HCT116 (cell line): ENCODE data around the gene PDK4. TPM values are rescaled to one million over a fixed set of nuclear protein-coding genes. Genes with fewer than 3 reads are reported as not detected.

Experiments
- ATAC-seq: fragments of 200-7000 bp; cut with Tn5 transposase; 2 replicates; pipeline ENCODE4 v1.9.1; 2020; ENCODE audit warnings: mild to moderate bottlenecking, moderate library complexity
- BruUV-seq: library from RNA; stranded (reverse); fragments of 400-500 nt; replicated peaks from 2 replicates; lab custom pipeline; 2021; lab: Mats Ljungman, UMichigan
- CTCF ChIA-PET: fragments of 300-600 bp; sonication (Branson Sonifier 250); formaldehyde crosslinking; loops from one replicate; lab custom pipeline; 2021; ENCODE audit warnings: antibody characterized with exemption; lab: Charles Lee
- POLR2A ChIA-PET: fragments of 300-600, 350-600 bp; sonication (Branson Sonifier 250); formaldehyde crosslinking; loops from one replicate; lab custom pipeline; 2021; ENCODE audit warnings: antibody characterized with exemption; lab: Charles Lee
- RAD21 ChIA-PET, 2 experiments: fragments of 300-600 bp; sonication (Branson Sonifier 250); formaldehyde crosslinking; loops; one replicate each; lab custom pipeline; 2023; ENCODE audit warnings: low total read pairs in 2 of 2; ENCODE audit not compliant: uncharacterized antibody in 2 of 2, unreplicated experiment in 2 of 2, low non-redundant PET in 1 of 2; lab: Charles Lee
- DNase-seq: peaks from one replicate; pipeline ENCODE4 v3.0.0-alpha.2; 2010; ENCODE audit warnings: low read depth, low spot score
- H2AFZ ChIP-seq: fragments of 200-600 bp; shearing (Covaris generic), sonication (generic); 2 replicates; pipeline ENCODE4 v1.6.1; 2017; ENCODE audit warnings: low read depth, mixed run types, mixed read lengths, antibody characterized with exemption, low read length; ENCODE audit not compliant: poor library complexity, severe bottlenecking
- H3K27ac ChIP-seq: 2 replicates; pipeline ENCODE4 v1.5.1; 2012; ENCODE audit warnings: low read depth, low read length
- H3K27me3 ChIP-seq: fragments of 200-600 bp; sonication (generic); 2 replicates; pipeline ENCODE4 v1.6.1; 2016; ENCODE audit warnings: mixed run types, low read length, mixed read lengths; ENCODE audit not compliant: insufficient read depth
- H3K36me3 ChIP-seq, 2 experiments: fragments of 200-500 bp in 1 of 2; fragments of 200-600 bp in 1 of 2; sonication (Bioruptor generic) in 1 of 2; sonication (generic) in 1 of 2; 2 replicates each; pipeline versions ENCODE4 v1.5.1 to v1.6.1; 2014 to 2016; ENCODE audit warnings: low read length in 2 of 2, inconsistent platforms in 1 of 2, mixed read lengths in 1 of 2, mixed run types in 1 of 2; ENCODE audit not compliant: insufficient read depth in 2 of 2, control insufficient read depth in 1 of 2
- H3K4me1 ChIP-seq, 2 experiments: fragments of 200-600 bp in 1 of 2; sonication (generic) in 1 of 2; 2 replicates each; pipeline versions ENCODE4 v1.5.1 to v1.6.1; 2012 to 2017; ENCODE audit warnings: low read length in 2 of 2, inconsistent platforms in 1 of 2, mild to moderate bottlenecking in 1 of 2, mixed read lengths in 1 of 2, mixed run types in 1 of 2, moderate library complexity in 1 of 2; ENCODE audit not compliant: insufficient read depth in 2 of 2, control insufficient read depth in 1 of 2
- H3K4me2 ChIP-seq: fragments of 200-600 bp; sonication (generic); 2 replicates; pipeline ENCODE4 v1.6.1; 2017; ENCODE audit warnings: mixed run types, low read length, mixed read lengths
- H3K4me3 ChIP-seq, 2 experiments: fragments of 200-600 bp in 1 of 2; sonication (generic) in 1 of 2; replicated peaks in 1 of 2; 2 replicates each; pipeline ENCODE4 v1.5.1; 2011 to 2016; ENCODE audit warnings: low read length in 2 of 2, control low read depth in 1 of 2, low read depth in 1 of 2, mild to moderate bottlenecking in 1 of 2, mixed read lengths in 1 of 2, mixed run types in 1 of 2
- H3K79me2 ChIP-seq: fragments of 200-600 bp; sonication (generic); 2 replicates; pipeline ENCODE4 v1.6.1; 2017; ENCODE audit warnings: mild to moderate bottlenecking, mixed run types, low read length, moderate library complexity, mixed read lengths; ENCODE audit not compliant: insufficient read depth
- H3K9ac ChIP-seq: fragments of 200-600 bp; sonication (generic); 2 replicates; pipeline ENCODE4 v1.6.1; 2016; ENCODE audit warnings: low read length, mixed read lengths
- H3K9me2 ChIP-seq: fragments of 200-600 bp; sonication (generic), shearing (Covaris generic); 2 replicates; pipeline ENCODE4 v1.6.1; 2017; ENCODE audit warnings: mixed run types, mild to moderate bottlenecking, moderate library complexity; ENCODE audit not compliant: insufficient read depth
- H3K9me3 ChIP-seq, 2 experiments: fragments of 200-500 bp in 1 of 2; fragments of 200-600 bp in 1 of 2; sonication (Bioruptor generic) in 1 of 2; sonication (generic) in 1 of 2; 2 replicates each; pipeline ENCODE4 v1.6.1; 2014 to 2017; ENCODE audit warnings: low read length in 2 of 2, mixed read lengths in 2 of 2, inconsistent platforms in 1 of 2, low read depth in 1 of 2, mild to moderate bottlenecking in 1 of 2, mixed run types in 1 of 2, moderate library complexity in 1 of 2; ENCODE audit not compliant: control insufficient read depth in 1 of 2, insufficient read depth in 1 of 2
- H4K20me1 ChIP-seq: fragments of 200-600 bp; sonication (generic), shearing (Covaris generic); 2 replicates; pipeline ENCODE4 v1.6.1; 2017; ENCODE audit warnings: mixed run types, mild to moderate bottlenecking, moderate library complexity; ENCODE audit not compliant: insufficient read depth
- CEBPB ChIP-seq: IDR thresholded peaks from 2 replicates; pipeline ENCODE4 v1.6.1; 2012; ENCODE audit warnings: low read depth
- EZH2 ChIP-seq: fragments of 200-600 bp; sonication (generic); IDR thresholded peaks from 2 replicates; pipeline ENCODE4 v1.6.1; 2017; ENCODE audit warnings: antibody characterized with exemption, mixed run types
- POLR2AphosphoS5 ChIP-seq: IDR thresholded peaks from 2 replicates; pipeline ENCODE4 v1.6.1; 2011; ENCODE audit warnings: mild to moderate bottlenecking, low read depth, low read length, moderate library complexity
- SP1 ChIP-seq: IDR thresholded peaks from 2 replicates; pipeline ENCODE4 v1.6.1; 2012; ENCODE audit warnings: low read depth
- ZFX ChIP-seq: fragments of 450-650 bp; IDR thresholded peaks from 2 replicates; pipeline ENCODE4 v1.6.1; 2017
- ZNF274 ChIP-seq: fragments of 200-500 bp; sonication (Bioruptor generic); IDR thresholded peaks from 2 replicates; pipeline ENCODE4 v1.6.1; 2014; ENCODE audit warnings: mild to moderate bottlenecking, low read depth, low read length, inconsistent platforms
- intact Hi-C: fragments of 100-400 bp; cut with micrococcal nuclease; formaldehyde crosslinking; loops from 2 replicates; pipeline ENCODE4 v1.10.0; 2022
- total RNA-seq: library from RNA; stranded (reverse); gene quantifications from one replicate; pipeline ENCODE4 v1.2.1, GENCODE V29; 2021; ENCODE audit not compliant: unreplicated experiment
- TF ChIP-seq, protein P1 (sequence below): IDR thresholded peaks from 2 replicates; pipeline ENCODE4 v1.6.1; 2012
- TF ChIP-seq, protein P2 (sequence below): IDR thresholded peaks from 2 replicates; pipeline ENCODE4 v1.6.1; 2012
- TF ChIP-seq, protein P3 (sequence below), 3 experiments: fragments of 200-600 bp in 1 of 3; sonication (generic) in 1 of 3; IDR thresholded peaks in 2 of 3; conservative IDR thresholded peaks in 1 of 3; 2 replicates each; pipeline ENCODE4 v1.5.1; 2012 to 2017; ENCODE audit warnings: low read depth in 2 of 3, low read length in 2 of 3, antibody characterized with exemption in 1 of 3, borderline replicate concordance in 1 of 3, control low read depth in 1 of 3, mild to moderate bottlenecking in 1 of 3, mixed read lengths in 1 of 3, mixed run types in 1 of 3, moderate library complexity in 1 of 3; ENCODE audit not compliant: insufficient read depth in 1 of 3

The PDK4 gene
- total RNA-seq, 1 experiment from 2014 or later, result 2.1 TPM

DNA sequence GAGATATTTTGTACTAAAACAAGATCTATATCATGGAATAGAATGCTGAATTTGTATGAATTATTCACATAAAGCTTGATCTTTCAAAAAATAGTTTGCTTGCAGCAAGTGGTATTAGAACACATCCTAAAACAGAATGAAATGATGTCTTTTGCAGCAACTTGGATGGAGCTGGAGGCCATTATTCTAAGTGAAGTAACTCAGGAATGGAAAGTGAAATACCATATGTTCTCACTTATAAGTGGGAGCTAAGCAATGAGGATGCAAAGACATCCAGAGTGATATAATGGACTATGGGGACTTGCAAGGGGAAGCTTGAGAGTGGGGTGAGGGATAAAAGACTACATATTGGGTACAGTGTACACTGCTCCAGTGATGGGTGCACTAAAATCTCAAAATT lies 56.9 kb downstream of the PDK4 start:
- no peak overlapping the region for H2AFZ ChIP-seq
- DNase-seq (no peak), ATAC-seq (no peak)
- no peaks in the 10 kb centered on the region for H3K9me2 ChIP-seq
- no peaks in the 10 kb centered on the region for H3K4me1 ChIP-seq
- H3K27ac ChIP-seq, result no peak overlapping the region
- TF ChIP-seq ZFX, result no peak
- no peak for TF ChIP-seq POLR2AphosphoS5
- TF ChIP-seq, protein P1, sequence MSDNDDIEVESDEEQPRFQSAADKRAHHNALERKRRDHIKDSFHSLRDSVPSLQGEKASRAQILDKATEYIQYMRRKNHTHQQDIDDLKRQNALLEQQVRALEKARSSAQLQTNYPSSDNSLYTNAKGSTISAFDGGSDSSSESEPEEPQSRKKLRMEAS, result no peak
- TF ChIP-seq SP1, result no peak
- TF ChIP-seq CEBPB, result no peak
- TF ChIP-seq, protein P2, sequence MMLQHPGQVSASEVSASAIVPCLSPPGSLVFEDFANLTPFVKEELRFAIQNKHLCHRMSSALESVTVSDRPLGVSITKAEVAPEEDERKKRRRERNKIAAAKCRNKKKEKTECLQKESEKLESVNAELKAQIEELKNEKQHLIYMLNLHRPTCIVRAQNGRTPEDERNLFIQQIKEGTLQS, result no peak
- TF ChIP-seq, protein P3, sequence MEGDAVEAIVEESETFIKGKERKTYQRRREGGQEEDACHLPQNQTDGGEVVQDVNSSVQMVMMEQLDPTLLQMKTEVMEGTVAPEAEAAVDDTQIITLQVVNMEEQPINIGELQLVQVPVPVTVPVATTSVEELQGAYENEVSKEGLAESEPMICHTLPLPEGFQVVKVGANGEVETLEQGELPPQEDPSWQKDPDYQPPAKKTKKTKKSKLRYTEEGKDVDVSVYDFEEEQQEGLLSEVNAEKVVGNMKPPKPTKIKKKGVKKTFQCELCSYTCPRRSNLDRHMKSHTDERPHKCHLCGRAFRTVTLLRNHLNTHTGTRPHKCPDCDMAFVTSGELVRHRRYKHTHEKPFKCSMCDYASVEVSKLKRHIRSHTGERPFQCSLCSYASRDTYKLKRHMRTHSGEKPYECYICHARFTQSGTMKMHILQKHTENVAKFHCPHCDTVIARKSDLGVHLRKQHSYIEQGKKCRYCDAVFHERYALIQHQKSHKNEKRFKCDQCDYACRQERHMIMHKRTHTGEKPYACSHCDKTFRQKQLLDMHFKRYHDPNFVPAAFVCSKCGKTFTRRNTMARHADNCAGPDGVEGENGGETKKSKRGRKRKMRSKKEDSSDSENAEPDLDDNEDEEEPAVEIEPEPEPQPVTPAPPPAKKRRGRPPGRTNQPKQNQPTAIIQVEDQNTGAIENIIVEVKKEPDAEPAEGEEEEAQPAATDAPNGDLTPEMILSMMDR (IDR thresholded peaks at IDR 0.05 in 2 of 3, conservative IDR thresholded peaks at IDR 0.05 in 1 of 3; ENCODE audit: borderline replicate concordance in 1 of 3, insufficient read depth in 1 of 3, low read depth in 2 of 3, low read length in 2 of 3), result no peak
- no peak for TF ChIP-seq ZNF274
- no peaks in the 10 kb centered on the region for H3K36me3 ChIP-seq
- ChIA-PET CTCF (no interaction called here), RAD21 (no interaction called here), POLR2A (no interaction called here)
- H3K9ac ChIP-seq, result no peak overlapping the region
- no peaks in the 10 kb centered on the region for H3K27me3 ChIP-seq
- H3K9me3 ChIP-seq, result no peaks in the 10 kb centered on the region
- intact Hi-C loops, result no loop called here
- H3K79me2 ChIP-seq, result no peaks in the 10 kb centered on the region
- H3K4me2 ChIP-seq, result no peak overlapping the region
- BruUV-seq, result no TSS peak
- H3K4me3 ChIP-seq, result no peak overlapping the region
- no peaks in the 10 kb centered on the region for H4K20me1 ChIP-seq

- H3K27me3 ChIP-seq, result no peaks in the 10 kb centered on the region
- H3K9me2 ChIP-seq, result no peaks in the 10 kb centered on the region
- ATAC-seq, result no peak
- H3K36me3 ChIP-seq, result no peaks in the 10 kb centered on the region
- CTCF ChIA-PET, result no interaction called here
- H3K4me2 ChIP-seq, result no peak overlapping the region
- no peak overlapping the region for H3K4me3 ChIP-seq
- no peak overlapping the region for H3K9ac ChIP-seq
- no peaks in the 10 kb centered on the region for H3K9me3 ChIP-seq
- no peaks in the 10 kb centered on the region for H4K20me1 ChIP-seq
- RAD21 ChIA-PET, result no interaction called here
- H3K79me2 ChIP-seq, result no peaks in the 10 kb centered on the region
- POLR2A ChIA-PET, result no interaction called here
- no peaks in the 10 kb centered on the region for H3K4me1 ChIP-seq
- intact Hi-C loops, result no loop called here
- TF ChIP-seq EZH2, result no peak
- no TSS peak for BruUV-seq
- no peak overlapping the region for H2AFZ ChIP-seq
- H3K27ac ChIP-seq, result no peak overlapping the region
- no peak for DNase-seq
Observed at GRCh38 chr7:95537468-95537867, 58.8 kb downstream of the PDK4 start.
